ENCODE measurements around the gene SLC39A11.

- no peak for TF ChIP-seq POLR2A (IDR thresholded peaks at IDR 0.05)
- no peak for TF ChIP-seq CTCF (IDR thresholded peaks at IDR 0.05)
Measured at GRCh38 chr17:72952641-72953315, 139.7 kb downstream of the SLC39A11 start.

All from body of pancreas (tissue), 4 donors.